Measurements from ENCODE around the gene PAX3. TPM values are rescaled to one million over a fixed set of nuclear protein-coding genes. Genes with fewer than 3 reads are reported as not detected.
A peak's percentile ranks its signal among the peaks of the same experiment; 100 is the strongest.

Gene PAX3
- polyA plus RNA-seq, 3 donors: not detected

- H3K36me3 ChIP-seq (replicated peaks in 1 of 2; ENCODE audit: control insufficient read depth in 1 of 2, insufficient read depth in 2 of 2, low read length in 2 of 2): no peaks in the 10 kb centered on the region
- H3K36me3 Mint-ChIP-seq: peaks cover 0 to 2% of the 10 kb centered on the region in 2 donors
- peaks cover 0 to 26% (median 19%) of the 10 kb centered on the region in 7 donors for H3K9me3 Mint-ChIP-seq
- no peaks in the 10 kb centered on the region for H3K4me1 ChIP-seq (ENCODE audit: control insufficient read depth in 1 of 2, insufficient read depth in 2 of 2, low read length in 2 of 2)
- no peak overlapping the region for H3K9ac ChIP-seq (ENCODE audit: insufficient read depth, low read length, poor library complexity, severe bottlenecking)
- intact Hi-C loops (cut with micrococcal nuclease): no loop called here
- 5% methylated on average over 3 of the region's 8 CpGs for WGBS (ENCODE audit: insufficient coverage)
- no peak overlapping the region for H3K4me2 ChIP-seq (replicated peaks; ENCODE audit: extremely low read depth, low read length, poor library complexity, severe bottlenecking)
- no peak for DNase-seq
- H3K27me3 ChIP-seq (ENCODE audit: control insufficient read depth in 2 of 2, insufficient read depth in 2 of 2, low read length in 2 of 2): peaks cover 93 to 94% of the 10 kb centered on the region in 2 donors
- peaks cover 91 to 99% (median 92%) of the 10 kb centered on the region in 3 donors for H3K27me3 Mint-ChIP-seq (ENCODE audit: low read depth in 3 of 3)
- H3K79me2 ChIP-seq (ENCODE audit: insufficient read depth, low read length): no peaks in the 10 kb centered on the region
- no peak overlapping the region for H3K27ac Mint-ChIP-seq
- H3K9me3 ChIP-seq (replicated peaks in 1 of 2; ENCODE audit: control insufficient read depth in 1 of 2, insufficient read depth in 1 of 2, low read length in 2 of 2): peaks cover 0 to 52% of the 10 kb centered on the region in 2 donors
- H3K4me3 ChIP-seq (replicated peaks in 1 of 3; ENCODE audit: low read depth in 2 of 3, low read length in 3 of 3): no peak overlapping the region
- H4K20me1 ChIP-seq (ENCODE audit: insufficient read depth, low read length): no peaks in the 10 kb centered on the region
- H3K27ac ChIP-seq (ENCODE audit: low read depth in 1 of 2, low read length in 2 of 2): no peak overlapping the region
- no peak overlapping the region for H2AFZ ChIP-seq (ENCODE audit: insufficient read depth, low read depth, low read length, poor library complexity, severe bottlenecking)
- peak overlapping the region in 1 of 2 donors; percentile 74 for H3K4me3 Mint-ChIP-seq
- H3K4me1 Mint-ChIP-seq: peaks cover 13% of the 10 kb centered on the region
- TF ChIP-seq CTCF (IDR thresholded peaks at IDR 0.05): no peak
Observed at GRCh38 chr2:222288590-222289277, 10.1 kb downstream of the PAX3 start.

GRCh38 chr2:222287862-222288479, 10.8 kb downstream of the PAX3 start:
- no peak for DNase-seq
- H4K20me1 ChIP-seq (ENCODE audit: insufficient read depth, low read length): no peaks in the 10 kb centered on the region
- no peak overlapping the region for H3K9ac ChIP-seq (ENCODE audit: insufficient read depth, low read length, poor library complexity, severe bottlenecking)
- Mint-ChIP-seq H3K27ac (no peak overlapping the region), H3K4me1 (peaks cover 13% of the 10 kb centered on the region), H3K9me3 (peaks cover 0 to 21% (median 17%) of the 10 kb centered on the region in 7 donors), H3K27me3 (ENCODE audit: low read depth in 3 of 3) (peaks cover 87 to 99% (median 87%) of the 10 kb centered on the region in 3 donors), H3K36me3 (peaks cover 0 to 2% of the 10 kb centered on the region in 2 donors), H3K4me3 (peak overlapping the region in 1 of 2 donors; percentile 74)
- intact Hi-C loops (cut with micrococcal nuclease): no loop called here
- WGBS (ENCODE audit: insufficient coverage): no CpG with 5 or more reads among the region's 4 CpGs
- H2AFZ ChIP-seq (ENCODE audit: insufficient read depth, low read depth, low read length, poor library complexity, severe bottlenecking): no peak overlapping the region
- H3K27me3 ChIP-seq (ENCODE audit: control insufficient read depth in 2 of 2, insufficient read depth in 2 of 2, low read length in 2 of 2): peaks cover 88 to 93% of the 10 kb centered on the region in 2 donors
- no peaks in the 10 kb centered on the region for H3K79me2 ChIP-seq (ENCODE audit: insufficient read depth, low read length)
- no peak overlapping the region for H3K4me2 ChIP-seq (replicated peaks; ENCODE audit: extremely low read depth, low read length, poor library complexity, severe bottlenecking)
- no peak overlapping the region for H3K4me3 ChIP-seq (replicated peaks in 1 of 3; ENCODE audit: low read depth in 2 of 3, low read length in 3 of 3)
- no peaks in the 10 kb centered on the region for H3K4me1 ChIP-seq (ENCODE audit: control insufficient read depth in 1 of 2, insufficient read depth in 2 of 2, low read length in 2 of 2)
- no peak for TF ChIP-seq CTCF (IDR thresholded peaks at IDR 0.05)
- H3K9me3 ChIP-seq (replicated peaks in 1 of 2; ENCODE audit: control insufficient read depth in 1 of 2, insufficient read depth in 1 of 2, low read length in 2 of 2): peaks cover 0 to 47% of the 10 kb centered on the region in 2 donors
- H3K36me3 ChIP-seq (replicated peaks in 1 of 2; ENCODE audit: control insufficient read depth in 1 of 2, insufficient read depth in 2 of 2, low read length in 2 of 2): no peaks in the 10 kb centered on the region
- no peak overlapping the region for H3K27ac ChIP-seq (ENCODE audit: low read depth in 1 of 2, low read length in 2 of 2)

All from CD14-positive monocyte (primary cell).